ENCODE results near the gene HSPA4.

The HSPA4 gene

DNA sequence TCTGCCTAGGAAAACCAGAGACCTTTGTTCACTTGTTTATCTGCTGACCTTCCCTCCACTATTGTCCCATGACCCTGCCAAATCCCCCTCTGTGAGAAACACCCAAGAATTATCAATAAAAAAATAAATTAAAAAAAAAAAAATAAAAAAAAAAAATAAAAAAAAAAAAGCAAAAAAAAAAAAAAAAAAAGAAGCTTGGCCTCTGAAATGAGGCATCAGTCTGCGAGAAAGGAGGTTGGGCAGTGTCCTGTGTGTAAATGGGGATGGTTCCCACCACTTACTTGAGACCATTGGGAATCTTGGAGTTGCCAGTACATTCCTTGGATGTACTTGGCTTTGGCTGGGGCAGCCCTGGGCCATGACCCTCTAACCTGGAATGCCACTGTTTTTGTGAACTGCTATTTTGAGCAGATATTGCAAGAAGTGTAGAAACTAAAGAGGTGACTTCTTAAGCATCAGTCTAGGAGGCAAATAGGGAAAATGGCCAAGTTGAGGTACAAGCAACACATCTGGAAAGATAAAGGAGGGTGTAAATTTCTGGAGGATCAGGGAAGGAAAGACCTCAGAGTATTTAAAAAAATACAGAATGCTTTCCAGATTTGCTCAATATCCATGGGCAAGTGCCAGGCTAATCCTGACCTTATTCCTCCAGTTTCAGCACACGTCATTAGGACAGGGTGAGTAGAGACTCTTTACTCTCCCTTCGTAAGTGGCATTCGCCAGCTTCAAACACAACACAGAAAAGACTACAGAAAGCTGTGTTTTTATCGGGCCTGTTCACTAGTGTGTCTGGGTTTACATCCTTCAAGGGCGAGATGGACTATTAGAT, 58.1 kb downstream of the HSPA4 start:
- TF ChIP-seq, protein P1, sequence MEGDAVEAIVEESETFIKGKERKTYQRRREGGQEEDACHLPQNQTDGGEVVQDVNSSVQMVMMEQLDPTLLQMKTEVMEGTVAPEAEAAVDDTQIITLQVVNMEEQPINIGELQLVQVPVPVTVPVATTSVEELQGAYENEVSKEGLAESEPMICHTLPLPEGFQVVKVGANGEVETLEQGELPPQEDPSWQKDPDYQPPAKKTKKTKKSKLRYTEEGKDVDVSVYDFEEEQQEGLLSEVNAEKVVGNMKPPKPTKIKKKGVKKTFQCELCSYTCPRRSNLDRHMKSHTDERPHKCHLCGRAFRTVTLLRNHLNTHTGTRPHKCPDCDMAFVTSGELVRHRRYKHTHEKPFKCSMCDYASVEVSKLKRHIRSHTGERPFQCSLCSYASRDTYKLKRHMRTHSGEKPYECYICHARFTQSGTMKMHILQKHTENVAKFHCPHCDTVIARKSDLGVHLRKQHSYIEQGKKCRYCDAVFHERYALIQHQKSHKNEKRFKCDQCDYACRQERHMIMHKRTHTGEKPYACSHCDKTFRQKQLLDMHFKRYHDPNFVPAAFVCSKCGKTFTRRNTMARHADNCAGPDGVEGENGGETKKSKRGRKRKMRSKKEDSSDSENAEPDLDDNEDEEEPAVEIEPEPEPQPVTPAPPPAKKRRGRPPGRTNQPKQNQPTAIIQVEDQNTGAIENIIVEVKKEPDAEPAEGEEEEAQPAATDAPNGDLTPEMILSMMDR (IDR thresholded peaks at IDR 0.05; ENCODE audit: low read depth, low read length): no peak
- Histone ChIP-seq H3K36me3 (no peaks in the 10 kb centered on the region; the same call in 1 of the 2 replicates), H3K27me3 (ENCODE audit: insufficient read depth, low read depth, severe bottlenecking) (no peaks in the 10 kb centered on the region), H3K27ac (peak overlapping the region; percentile 66), H3K4me3 (ENCODE audit: low read depth, low read length) (no peak overlapping the region), H3K9me3 (ENCODE audit: severe bottlenecking) (peaks cover 3% of the 10 kb centered on the region)
- no peak for DNase-seq

DNA sequence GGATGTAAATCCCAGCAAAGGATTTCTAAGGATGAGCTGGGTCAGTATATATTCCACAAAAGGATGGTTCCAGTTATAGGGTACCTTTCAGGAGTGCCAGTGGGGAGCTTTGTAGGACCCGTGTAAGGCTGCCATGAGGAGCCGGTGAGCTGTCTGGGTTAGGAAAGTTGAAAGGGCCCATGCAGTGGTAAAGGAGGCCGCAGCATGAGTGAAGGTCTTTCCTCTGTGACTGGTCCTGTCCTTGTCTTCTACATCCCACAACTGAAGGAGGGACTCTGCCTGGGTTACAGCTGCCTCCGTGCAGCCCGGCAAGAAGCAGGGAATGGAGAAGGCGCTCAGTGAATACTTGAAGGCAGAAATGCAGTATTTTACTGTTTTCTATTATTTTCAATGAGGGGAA, 58.9 kb downstream of the HSPA4 start:
- Histone ChIP-seq H3K9me3 (ENCODE audit: severe bottlenecking) (peaks cover 3% of the 10 kb centered on the region), H3K27me3 (ENCODE audit: insufficient read depth, low read depth, severe bottlenecking) (no peaks in the 10 kb centered on the region), H3K4me3 (ENCODE audit: low read depth, low read length) (no peak overlapping the region), H3K27ac (peak overlapping the region; percentile 21), H3K36me3 (no peaks in the 10 kb centered on the region; the same call in 1 of the 2 replicates)
- TF ChIP-seq, protein P1 (IDR thresholded peaks at IDR 0.05; ENCODE audit: low read depth, low read length): no peak
- no peak for DNase-seq

DNA sequence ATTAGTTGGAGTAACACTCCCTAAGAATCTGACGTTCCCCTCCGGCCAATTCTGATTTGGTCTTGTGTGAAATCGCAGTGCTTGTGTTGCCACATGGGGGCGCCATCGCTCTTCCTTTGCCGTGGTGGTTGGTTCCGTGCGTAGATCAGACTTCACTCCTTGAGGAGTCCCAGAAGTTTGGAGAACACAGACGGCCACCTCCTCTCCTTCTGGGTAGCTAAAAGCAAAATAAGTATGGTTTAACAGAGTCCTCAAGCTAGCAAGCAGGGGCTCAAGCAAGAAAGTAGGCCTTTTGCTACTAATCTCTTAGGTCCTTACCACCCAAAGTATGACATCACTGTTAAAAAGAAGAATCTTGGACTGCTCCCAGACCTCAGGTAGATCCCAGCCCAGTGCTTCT, 59.5 kb downstream of the HSPA4 start:
- no peaks in the 10 kb centered on the region for H3K27me3 ChIP-seq (ENCODE audit: insufficient read depth, low read depth, severe bottlenecking)
- TF ChIP-seq, protein P1 (IDR thresholded peaks at IDR 0.05; ENCODE audit: low read depth, low read length): peak; percentile 84
- no peaks in the 10 kb centered on the region; the same call in 1 of the 2 replicates for H3K36me3 ChIP-seq
- H3K27ac ChIP-seq: no peak overlapping the region
- no peak overlapping the region for H3K4me3 ChIP-seq (ENCODE audit: low read depth, low read length)
- H3K9me3 ChIP-seq (ENCODE audit: severe bottlenecking): peaks cover 3% of the 10 kb centered on the region
- DNase-seq: peak; percentile 87

DNA sequence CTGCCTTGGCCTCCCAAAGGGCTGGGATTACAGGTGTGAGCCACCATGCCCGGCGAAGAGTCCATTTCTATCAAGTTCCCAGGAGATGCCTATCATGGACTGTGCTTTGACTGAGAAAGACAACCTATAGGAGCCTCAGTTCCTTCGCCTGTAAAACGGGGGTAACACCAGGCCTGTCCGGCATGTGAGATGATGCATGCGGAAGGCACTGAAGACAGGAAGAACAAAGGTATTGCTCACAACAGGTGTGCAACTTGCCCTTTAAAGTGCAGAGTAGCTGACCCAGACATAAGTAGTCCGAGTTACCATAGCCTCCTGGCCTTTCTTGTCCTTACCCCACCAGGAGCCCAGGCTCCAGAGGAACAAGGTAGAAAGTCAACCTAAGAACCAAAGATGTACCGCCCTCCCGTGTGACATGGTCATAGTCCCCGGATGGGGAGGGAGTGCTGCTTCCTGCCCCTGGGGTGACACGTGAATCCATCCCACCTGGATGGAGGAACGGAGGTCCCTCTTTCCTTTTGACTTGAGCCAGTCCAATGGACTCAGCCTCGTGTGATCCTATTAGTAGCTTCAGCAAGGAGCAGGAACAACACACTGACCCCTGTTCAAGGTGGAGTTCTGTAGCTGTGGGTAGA, 60.3 kb downstream of the HSPA4 start:
- no peak overlapping the region for H3K27ac ChIP-seq
- TF ChIP-seq, protein P1 (IDR thresholded peaks at IDR 0.05; ENCODE audit: low read depth, low read length): no peak

DNA sequence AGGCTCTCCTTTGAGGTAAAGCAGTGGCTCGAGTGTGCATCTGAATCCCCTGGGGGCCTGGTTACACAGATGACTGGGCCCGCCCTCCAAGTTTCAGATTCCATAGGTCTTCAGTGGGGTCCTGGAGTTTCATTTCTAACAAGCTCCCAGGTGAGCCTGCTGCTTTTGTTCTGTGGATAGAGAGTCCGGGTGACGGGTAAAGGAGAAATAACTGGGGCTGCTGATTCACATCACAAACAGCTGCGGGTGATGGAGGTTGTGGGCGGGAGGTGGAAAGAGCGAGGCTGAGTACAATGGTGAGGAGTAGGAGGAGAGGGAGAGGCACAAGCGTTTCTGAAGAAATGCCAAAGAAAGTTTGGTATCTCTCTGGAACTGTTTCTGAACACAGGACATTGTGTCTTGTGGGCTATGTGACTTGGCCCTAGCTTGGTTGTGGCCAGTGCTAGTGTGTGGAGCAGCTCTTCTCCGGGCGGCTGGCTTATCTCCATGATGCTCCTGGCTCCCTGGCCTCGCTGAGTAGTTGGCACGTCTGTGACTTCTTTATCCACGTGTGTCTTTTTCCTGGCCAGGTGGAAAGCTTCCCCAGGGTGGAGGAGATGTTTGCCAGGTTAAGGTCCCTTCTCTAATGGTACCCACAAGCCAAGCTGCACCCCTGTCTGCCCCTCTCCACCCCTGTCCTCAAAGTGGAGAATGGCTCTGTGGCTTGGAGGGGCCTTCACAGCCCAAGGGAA, 61.7 kb downstream of the HSPA4 start:
- peaks cover 2% of the 10 kb centered on the region for H3K9me3 ChIP-seq (ENCODE audit: severe bottlenecking)
- no peak overlapping the region for H3K27ac ChIP-seq
- no peaks in the 10 kb centered on the region for H3K27me3 ChIP-seq (ENCODE audit: insufficient read depth, low read depth, severe bottlenecking)
- TF ChIP-seq, protein P1 (IDR thresholded peaks at IDR 0.05; ENCODE audit: low read depth, low read length): no peak
- DNase-seq: no peak
- no peak overlapping the region for H3K4me3 ChIP-seq (ENCODE audit: low read depth, low read length)
- no peaks in the 10 kb centered on the region for H3K36me3 ChIP-seq

More for the DNA sequence above, 60.3 kb downstream of the HSPA4 start:
- no peaks in the 10 kb centered on the region for H3K27me3 ChIP-seq (ENCODE audit: insufficient read depth, low read depth, severe bottlenecking)
- H3K36me3 ChIP-seq: no peaks in the 10 kb centered on the region
- H3K4me3 ChIP-seq (ENCODE audit: low read depth, low read length): no peak overlapping the region
- DNase-seq: no peak
- peaks cover 5% of the 10 kb centered on the region for H3K9me3 ChIP-seq (ENCODE audit: severe bottlenecking)

All from WERI-Rb-1 (cell line).